Erythroblast (primary cell): ENCODE results near the gene LCORL.

Experiments
- GATA1 ChIP-seq: IDR thresholded peaks from 2 replicates; pipeline ENCODE4 v1.6.1; 2011; ENCODE audit warnings: low read depth, mild to moderate bottlenecking, control low read depth, low read length, moderate library complexity
- POLR2A ChIP-seq: IDR thresholded peaks from 2 replicates; pipeline ENCODE4 v1.6.1; 2011; ENCODE audit warnings: mild to moderate bottlenecking, low read length

- TF ChIP-seq POLR2A: no peak
- no peak for TF ChIP-seq GATA1
Observed at GRCh38 chr4:18022572-18023050, 1.1 kb upstream of the LCORL start.
